DOHH2 (cell line): ENCODE results near the gene LRTM2.

Experiments
- H3F3A ChIP-seq: fragments of 200-600 bp; sonication (generic), shearing (Covaris generic); 2 replicates; pipeline ENCODE4 v1.6.0; 2016; ENCODE audit warnings: antibody characterized with exemption, mild to moderate bottlenecking; ENCODE audit not compliant: control insufficient read depth, insufficient read depth
- H3K27ac ChIP-seq: fragments of 200-600 bp; sonication (generic); 2 replicates; pipeline ENCODE4 v1.5.1; 2014; ENCODE audit warnings: low read depth, mild to moderate bottlenecking, low read length, moderate library complexity
- H3K27me3 ChIP-seq: fragments of 200-600 bp; sonication (generic); 2 replicates; pipeline ENCODE4 v1.6.1; 2014; ENCODE audit warnings: mild to moderate bottlenecking, low read length, mixed read lengths; ENCODE audit not compliant: control insufficient read depth
- H3K36me3 ChIP-seq: fragments of 200-600 bp; sonication (generic); 2 replicates; pipeline ENCODE4 v1.6.1; 2014; ENCODE audit warnings: mild to moderate bottlenecking, low read length, moderate library complexity, mixed read lengths; ENCODE audit not compliant: control insufficient read depth
- H3K4me1 ChIP-seq: fragments of 200-600 bp; sonication (generic); 2 replicates; pipeline ENCODE4 v1.6.1; 2014; ENCODE audit warnings: mild to moderate bottlenecking, low read length, mixed read lengths; ENCODE audit not compliant: control insufficient read depth
- H3K4me2 ChIP-seq: fragments of 200-600 bp; sonication (generic); 2 replicates; pipeline ENCODE4 v1.6.0; 2014; ENCODE audit warnings: mild to moderate bottlenecking, low read length, moderate library complexity
- H3K4me3 ChIP-seq: fragments of 200-600 bp; sonication (generic); 2 replicates; pipeline ENCODE4 v1.5.1; 2014; ENCODE audit warnings: mild to moderate bottlenecking, low read length, mixed read lengths
- H3K79me2 ChIP-seq: fragments of 200-600 bp; sonication (generic); 2 replicates; pipeline ENCODE4 v1.6.1; 2014; ENCODE audit warnings: mild to moderate bottlenecking, low read length, mixed read lengths; ENCODE audit not compliant: control insufficient read depth
- H3K9me2 ChIP-seq: fragments of 200-600 bp; sonication (generic); replicated peaks from 2 replicates; pipeline ENCODE4 v1.6.1; 2014; ENCODE audit warnings: mild to moderate bottlenecking, low read length, mixed read lengths; ENCODE audit not compliant: control insufficient read depth
- H3K9me3 ChIP-seq: fragments of 200-600 bp; sonication (generic); 2 replicates; pipeline ENCODE4 v1.6.1; 2014; ENCODE audit warnings: antibody characterized with exemption, low read length, mixed read lengths; ENCODE audit not compliant: control insufficient read depth, insufficient read depth
- H4K20me1 ChIP-seq: fragments of 200-600 bp; sonication (generic); 2 replicates; pipeline ENCODE4 v1.6.0; 2014; ENCODE audit warnings: low read depth, mild to moderate bottlenecking, antibody characterized with exemption, low read length, moderate library complexity; ENCODE audit not compliant: control insufficient read depth, insufficient read depth
- EZH2phosphoT487 ChIP-seq: fragments of 200-600 bp; sonication (generic); IDR thresholded peaks from 2 replicates; pipeline ENCODE4 v1.6.1; 2017; ENCODE audit warnings: borderline replicate concordance, mild to moderate bottlenecking, antibody characterized with exemption, low read length, moderate library complexity, mixed read lengths
- TF ChIP-seq, protein P1 (sequence below): fragments of 200-600 bp; sonication (generic); IDR thresholded peaks from one replicate; pipeline ENCODE4 v1.5.1; 2014; ENCODE audit warnings: antibody characterized with exemption, mild to moderate bottlenecking, low read depth, low read length; ENCODE audit not compliant: poor library complexity, severe bottlenecking

Gene LRTM2

GRCh38 chr12:1827826-1828805 is 7.8 kb downstream of the LRTM2 start:
- Histone ChIP-seq H3K4me2 (no peak overlapping the region), H3K27ac (no peak overlapping the region), H3K9me3 (no peaks in the 10 kb centered on the region), H3F3A (no peaks in the 10 kb centered on the region), H4K20me1 (no peaks in the 10 kb centered on the region), H3K9me2 (no peaks in the 10 kb centered on the region), H3K4me1 (no peaks in the 10 kb centered on the region), H3K4me3 (no peak overlapping the region), H3K79me2 (no peaks in the 10 kb centered on the region), H3K36me3 (no peaks in the 10 kb centered on the region), H3K27me3 (peaks cover 12% of the 10 kb centered on the region)
- TF ChIP-seq, protein P1, sequence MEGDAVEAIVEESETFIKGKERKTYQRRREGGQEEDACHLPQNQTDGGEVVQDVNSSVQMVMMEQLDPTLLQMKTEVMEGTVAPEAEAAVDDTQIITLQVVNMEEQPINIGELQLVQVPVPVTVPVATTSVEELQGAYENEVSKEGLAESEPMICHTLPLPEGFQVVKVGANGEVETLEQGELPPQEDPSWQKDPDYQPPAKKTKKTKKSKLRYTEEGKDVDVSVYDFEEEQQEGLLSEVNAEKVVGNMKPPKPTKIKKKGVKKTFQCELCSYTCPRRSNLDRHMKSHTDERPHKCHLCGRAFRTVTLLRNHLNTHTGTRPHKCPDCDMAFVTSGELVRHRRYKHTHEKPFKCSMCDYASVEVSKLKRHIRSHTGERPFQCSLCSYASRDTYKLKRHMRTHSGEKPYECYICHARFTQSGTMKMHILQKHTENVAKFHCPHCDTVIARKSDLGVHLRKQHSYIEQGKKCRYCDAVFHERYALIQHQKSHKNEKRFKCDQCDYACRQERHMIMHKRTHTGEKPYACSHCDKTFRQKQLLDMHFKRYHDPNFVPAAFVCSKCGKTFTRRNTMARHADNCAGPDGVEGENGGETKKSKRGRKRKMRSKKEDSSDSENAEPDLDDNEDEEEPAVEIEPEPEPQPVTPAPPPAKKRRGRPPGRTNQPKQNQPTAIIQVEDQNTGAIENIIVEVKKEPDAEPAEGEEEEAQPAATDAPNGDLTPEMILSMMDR, result no peak
- no peak for TF ChIP-seq EZH2phosphoT487

GRCh38 chr12:1828856-1829255 is 8.5 kb downstream of the LRTM2 start:
- H3K4me3 ChIP-seq, result no peak overlapping the region
- H3K4me1 ChIP-seq, result no peaks in the 10 kb centered on the region
- H3K36me3 ChIP-seq, result no peaks in the 10 kb centered on the region
- H3K9me3 ChIP-seq, result no peaks in the 10 kb centered on the region
- H3K27me3 ChIP-seq, result peaks cover 15% of the 10 kb centered on the region
- no peak overlapping the region for H3K27ac ChIP-seq
- no peaks in the 10 kb centered on the region for H3F3A ChIP-seq
- H3K79me2 ChIP-seq, result no peaks in the 10 kb centered on the region
- no peaks in the 10 kb centered on the region for H3K9me2 ChIP-seq
- H4K20me1 ChIP-seq, result no peaks in the 10 kb centered on the region
- no peak for TF ChIP-seq EZH2phosphoT487
- TF ChIP-seq, protein P1, result no peak
- no peak overlapping the region for H3K4me2 ChIP-seq

DNA sequence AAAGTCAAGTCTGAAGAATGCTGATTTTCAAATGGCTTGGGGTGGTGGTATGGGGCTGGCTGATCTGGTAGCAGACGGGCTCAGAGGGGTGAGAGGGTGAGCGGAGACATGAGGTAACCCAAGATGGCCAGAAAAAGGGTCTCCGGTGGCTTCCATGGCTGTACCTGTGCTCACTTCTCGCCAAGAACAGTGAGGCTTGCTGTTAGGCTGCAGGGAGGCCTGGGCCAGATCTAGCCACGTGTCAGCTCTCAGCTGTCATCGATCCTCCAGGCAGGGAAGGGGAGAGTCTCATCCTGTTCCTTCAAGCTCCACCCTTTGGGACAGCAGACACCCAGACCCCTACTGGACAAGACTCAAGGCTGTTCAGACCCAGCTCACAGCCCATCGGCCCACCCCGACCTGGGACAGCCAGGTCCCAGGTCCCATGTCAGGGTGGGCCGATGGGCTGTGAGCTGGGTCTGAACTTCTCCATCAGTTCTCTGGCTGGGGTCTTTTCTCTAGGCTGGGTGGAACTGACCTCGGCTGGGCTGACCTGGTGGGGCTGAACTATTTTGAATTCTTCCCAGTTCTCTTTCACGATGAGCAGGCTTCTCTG is 9.0 kb downstream of the LRTM2 start:
- H3K9me3 ChIP-seq, result no peaks in the 10 kb centered on the region
- no peaks in the 10 kb centered on the region for H3K36me3 ChIP-seq
- TF ChIP-seq EZH2phosphoT487, result no peak
- TF ChIP-seq, protein P1, result no peak
- H3K27me3 ChIP-seq, result peaks cover 15% of the 10 kb centered on the region
- no peaks in the 10 kb centered on the region for H3K4me1 ChIP-seq
- no peaks in the 10 kb centered on the region for H3F3A ChIP-seq
- no peaks in the 10 kb centered on the region for H4K20me1 ChIP-seq
- no peak overlapping the region for H3K27ac ChIP-seq
- H3K4me2 ChIP-seq, result no peak overlapping the region
- no peaks in the 10 kb centered on the region for H3K79me2 ChIP-seq
- H3K4me3 ChIP-seq, result no peak overlapping the region
- no peaks in the 10 kb centered on the region for H3K9me2 ChIP-seq
